GM19023 (cell line): ENCODE data around the gene GUCD1.

Source experiments
- ATAC-seq: cut with Tn5 transposase; IDR thresholded peaks from one replicate; pipeline ENCODE4 v1.9.1; 2021; ENCODE audit warnings: mild to moderate bottlenecking, moderate library complexity; ENCODE audit not compliant: unreplicated experiment

GUCD1 gene

GRCh38 chr22:24590596-24591173 lies 35.7 kb upstream of the GUCD1 start:
- ATAC-seq: no peak

- no peak for ATAC-seq
Observed at GRCh38 chr22:24589518-24590030, 34.6 kb upstream of the GUCD1 start.

- ATAC-seq: no peak
Observed at GRCh38 chr22:24588757-24589481, 34.0 kb upstream of the GUCD1 start.

GRCh38 chr22:24588381-24588756 lies 33.4 kb upstream of the GUCD1 start:
- no peak for ATAC-seq

GRCh38 chr22:24587948-24588347 lies 33.0 kb upstream of the GUCD1 start:
- ATAC-seq: no peak

GRCh38 chr22:24587251-24587650 lies 32.3 kb upstream of the GUCD1 start:
- ATAC-seq: no peak

GRCh38 chr22:24585927-24586546 lies 31.1 kb upstream of the GUCD1 start:
- ATAC-seq: no peak

- no peak for ATAC-seq
Observed at GRCh38 chr22:24585461-24585860, 30.5 kb upstream of the GUCD1 start.

GRCh38 chr22:24584871-24585411 lies 30.0 kb upstream of the GUCD1 start:
- no peak for ATAC-seq

GRCh38 chr22:24584166-24584790 lies 29.3 kb upstream of the GUCD1 start:
- no peak for ATAC-seq

- ATAC-seq: no peak
Observed at GRCh38 chr22:24583221-24584165, 28.6 kb upstream of the GUCD1 start.

- ATAC-seq: no peak
Observed at GRCh38 chr22:24582056-24582814, 27.3 kb upstream of the GUCD1 start.

- ATAC-seq: no peak
Observed at GRCh38 chr22:24580276-24580675, 25.3 kb upstream of the GUCD1 start.

- ATAC-seq: no peak
Observed at GRCh38 chr22:24579258-24579601, 24.3 kb upstream of the GUCD1 start.

- no peak for ATAC-seq
Observed at GRCh38 chr22:24578355-24579257, 23.7 kb upstream of the GUCD1 start.

GRCh38 chr22:24576778-24577177 lies 21.8 kb upstream of the GUCD1 start:
- ATAC-seq: no peak

- ATAC-seq: no peak
Observed at GRCh38 chr22:24571266-24571665, 16.3 kb upstream of the GUCD1 start.

GRCh38 chr22:24567668-24568067 lies 12.7 kb upstream of the GUCD1 start:
- no peak for ATAC-seq
